ENCODE results near the gene RRP12.

GRCh38 chr10:97444212-97444611 is 43.1 kb upstream of the RRP12 start:
- TF ChIP-seq CTCF (IDR thresholded peaks at IDR 0.05) (no peak), POLR2A (IDR thresholded peaks at IDR 0.05) (no peak)

Measured in body of pancreas (tissue), 4 donors.